NCI-H524 treated with DMSO at 0.1 percent for 48 hours (cell line): Measurements from ENCODE around the gene DNAJC5.
"Not testable (repeated sequence)": the region's sequence is repeated elsewhere in the genome, so short reads cannot be mapped to it uniquely, and the experiment has no call there.

Source experiments
- DNase-seq: peaks from one replicate; lab custom pipeline; 2025; lab: John Stamatoyannopoulos, UW

The DNAJC5 gene

GRCh38 chr20:63968136-63968927 lies 73.4 kb downstream of the DNAJC5 start:
- no peak for DNase-seq

DNA sequence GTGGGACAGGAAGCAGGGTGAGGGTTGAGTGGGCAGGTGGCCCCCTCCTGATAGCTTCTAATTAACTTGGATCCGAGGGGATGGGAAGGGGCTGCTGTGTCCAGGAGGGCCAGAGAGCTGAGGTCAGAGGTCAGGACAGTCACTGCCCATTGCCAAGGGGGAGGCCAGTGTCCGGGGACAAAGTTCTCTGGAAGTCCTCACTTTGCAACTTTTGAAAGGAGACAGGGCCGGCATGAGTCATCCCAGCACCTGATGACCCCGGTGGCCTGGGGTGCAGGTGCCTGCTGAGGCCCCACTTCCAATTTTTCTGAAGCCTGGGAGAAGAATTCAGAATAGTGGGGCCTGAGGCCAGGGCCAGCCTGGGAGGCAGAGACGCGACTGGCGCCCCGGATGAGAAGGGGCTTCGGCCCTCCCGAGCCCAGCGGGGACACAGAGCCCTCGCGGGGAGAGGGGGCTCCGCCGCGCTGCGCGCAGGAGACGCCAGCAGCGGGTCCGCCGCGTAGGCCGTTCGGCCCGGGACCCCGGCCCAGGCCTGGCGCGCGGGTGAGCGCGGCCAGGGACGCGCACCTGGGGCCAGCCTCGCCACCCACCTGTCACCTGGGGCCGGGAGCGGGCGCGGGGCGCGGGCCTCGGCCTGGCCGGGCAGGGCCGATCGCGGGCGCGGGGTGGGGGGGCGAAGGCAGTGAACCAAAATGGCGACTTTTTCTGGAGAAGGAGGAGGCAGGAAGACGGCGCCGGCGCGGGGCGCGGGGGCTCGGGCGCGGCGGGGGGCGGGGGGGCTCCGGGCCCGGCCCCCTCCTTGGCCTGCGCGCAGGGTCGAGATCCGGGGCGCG lies 74.2 kb downstream of the DNAJC5 start:
- DNase-seq: no peak

DNA sequence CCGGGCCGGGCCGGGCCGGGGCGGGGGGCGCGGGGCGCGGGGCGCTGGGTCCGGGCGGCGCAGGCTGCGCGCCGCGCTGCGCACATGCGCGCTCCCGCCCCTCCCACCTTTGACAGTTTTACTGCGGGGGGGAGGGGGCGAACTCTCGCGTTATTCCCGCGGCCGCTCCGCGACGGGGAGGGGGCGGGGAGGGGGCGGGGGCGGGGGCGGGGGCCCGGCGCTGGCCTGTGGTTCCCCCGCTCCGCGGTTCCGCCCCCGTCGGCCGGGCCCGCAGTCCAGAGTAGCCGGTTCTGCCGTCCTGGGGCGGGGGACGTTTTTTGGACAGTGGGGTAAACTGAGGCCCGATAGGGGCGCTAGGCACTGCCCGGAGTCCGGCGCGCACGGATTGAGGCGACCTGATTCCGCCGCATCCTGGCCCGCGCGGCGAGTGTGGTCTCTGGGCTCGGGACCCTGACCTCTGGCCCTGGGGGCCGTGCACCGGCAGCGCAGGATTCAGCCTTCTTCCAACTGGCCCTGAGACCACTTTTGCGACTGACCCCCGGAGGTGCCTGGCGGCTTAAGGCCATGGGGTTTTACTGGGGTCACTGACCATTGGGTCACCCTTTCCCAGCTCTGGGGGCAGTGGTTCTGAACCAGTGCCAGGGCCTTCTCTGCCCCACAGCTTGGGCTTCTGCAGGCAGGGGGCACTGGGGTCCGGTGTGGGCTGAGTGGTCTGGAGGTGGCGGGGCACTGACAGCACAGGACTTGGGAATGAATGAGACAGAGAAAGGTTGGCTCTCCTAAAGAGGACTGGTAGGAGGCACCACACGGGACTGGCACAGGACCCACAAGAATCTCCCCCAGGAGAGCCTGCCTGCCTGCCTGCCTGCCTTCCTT lies 75.2 kb downstream of the DNAJC5 start, which contains the start of gene ZNF512B:
Gene ZNF512B (minus strand): TSS at position 93 of the 876 bp plus-strand sequence. CDS start 1,980 bp downstream, outside the sequence.
- no peak for DNase-seq

GRCh38 chr20:63970714-63971431 lies 75.9 kb downstream of the DNAJC5 start:
- DNase-seq: no peak

DNA sequence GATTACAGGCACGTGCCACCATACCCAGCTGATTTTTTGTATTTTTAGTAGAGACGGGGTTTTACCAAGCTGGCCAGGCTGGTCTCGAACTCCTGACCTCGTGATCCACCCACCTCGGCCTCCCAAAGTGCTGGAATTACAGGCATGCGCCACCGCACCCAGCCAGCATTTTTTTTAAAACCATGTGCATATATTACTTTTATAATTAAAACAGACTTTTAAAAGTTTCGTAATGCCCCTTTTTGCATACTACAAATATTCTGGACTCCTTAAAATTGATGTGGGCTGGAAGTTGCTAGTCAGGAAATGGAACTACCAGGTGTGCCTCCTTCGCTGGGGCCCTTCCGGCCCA lies 77.0 kb downstream of the DNAJC5 start:
- not testable (repeated sequence) for DNase-seq

- DNase-seq: no peak
Measured at GRCh38 chr20:63972312-63973159, 77.6 kb downstream of the DNAJC5 start.

DNA sequence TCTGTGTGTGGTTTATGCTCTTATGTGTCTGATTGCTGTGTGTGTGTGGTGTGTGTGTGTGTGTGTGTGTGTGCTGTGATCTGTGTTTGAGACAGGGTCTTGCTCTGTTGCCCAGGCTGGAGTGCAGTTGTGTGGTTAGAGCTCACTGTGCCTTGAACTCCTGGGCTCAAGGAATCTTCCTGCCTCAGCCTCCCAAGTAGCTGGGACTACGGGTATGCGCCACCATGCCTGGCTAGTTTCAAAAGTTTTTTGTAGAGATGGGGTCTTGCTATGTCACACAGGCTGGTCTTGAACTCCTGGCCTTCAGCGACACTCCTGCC lies 78.2 kb downstream of the DNAJC5 start:
- DNase-seq: no peak

DNA sequence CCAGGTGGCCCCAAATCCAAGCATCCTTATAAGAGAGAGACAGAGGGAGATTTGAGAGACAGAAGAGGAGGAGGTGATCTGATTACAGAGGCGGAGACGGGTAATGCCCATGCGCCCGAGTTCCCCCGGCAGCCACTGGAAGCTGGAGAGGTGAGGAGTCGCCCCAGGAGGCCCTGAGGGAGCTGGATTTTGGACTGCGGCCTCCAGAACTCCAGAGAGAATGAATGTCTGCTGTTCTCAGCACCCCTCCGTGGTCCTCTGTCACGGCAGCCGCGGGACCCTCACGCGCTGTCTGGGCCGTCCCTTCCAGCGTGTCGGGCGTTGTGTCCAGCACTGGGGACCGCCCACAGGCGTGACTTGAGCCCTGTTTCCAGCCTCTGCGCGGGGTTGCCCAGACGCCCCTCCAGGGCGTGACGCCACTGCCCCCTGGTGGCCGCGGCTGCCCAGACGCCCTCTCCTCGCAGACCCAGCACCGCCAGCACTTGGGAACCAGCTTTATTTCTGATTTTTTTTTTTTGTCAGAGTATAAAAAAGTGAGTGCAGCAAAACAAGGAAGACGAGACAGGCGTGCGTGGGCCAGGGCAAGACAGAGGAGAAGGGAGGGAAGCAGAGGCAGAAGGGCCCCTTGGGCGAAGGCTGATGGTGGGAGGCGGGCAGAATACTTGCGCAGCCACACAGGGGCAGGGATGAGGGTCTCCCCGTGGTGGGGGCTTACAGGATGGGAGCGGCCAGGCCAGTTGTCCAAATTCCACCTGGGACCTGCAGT lies 78.9 kb downstream of the DNAJC5 start:
- DNase-seq: no peak

DNA sequence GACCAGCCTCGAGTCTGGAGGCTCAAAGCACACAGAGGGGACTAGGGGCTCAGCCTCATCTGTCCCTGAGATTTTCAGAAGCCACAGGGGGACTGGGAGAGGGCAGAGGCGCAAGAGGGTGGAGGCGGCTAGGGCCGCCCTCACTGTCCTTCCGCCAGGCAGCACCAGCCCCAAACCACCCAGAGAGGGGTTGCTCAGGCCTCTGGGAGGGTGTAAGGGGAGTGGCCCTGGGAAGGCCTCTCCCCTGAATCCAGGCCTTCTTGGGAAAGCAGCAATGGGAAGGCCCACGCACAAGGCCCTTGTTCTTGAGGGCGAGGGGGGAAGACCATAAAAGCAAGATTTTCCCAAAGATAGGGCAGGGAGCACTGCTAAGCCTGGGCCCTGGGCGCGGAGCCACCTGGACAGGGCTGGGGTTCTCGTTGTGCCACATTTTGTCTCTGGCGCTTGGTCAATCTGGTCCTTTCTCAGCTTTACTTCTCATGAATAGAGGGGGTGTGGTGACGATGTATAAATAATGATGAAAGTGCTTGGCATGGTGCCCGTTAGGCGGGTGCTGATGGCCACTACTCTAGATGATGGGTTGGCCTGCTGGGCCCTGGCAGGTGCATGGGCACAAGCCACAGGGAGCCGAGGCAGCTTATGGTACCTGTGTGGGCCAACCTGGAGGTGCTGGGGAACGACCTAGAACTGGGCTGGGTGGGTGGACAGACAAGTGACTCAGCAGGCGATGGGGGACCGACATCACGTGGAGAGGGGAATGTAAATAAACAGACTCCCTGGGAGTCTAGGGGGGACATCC lies 79.7 kb downstream of the DNAJC5 start:
- DNase-seq: no peak

GRCh38 chr20:63976511-63976910 lies 81.6 kb downstream of the DNAJC5 start:
- not testable (repeated sequence) for DNase-seq

GRCh38 chr20:63976980-63977738 lies 82.2 kb downstream of the DNAJC5 start:
- DNase-seq: no peak

- no peak for DNase-seq
Measured at GRCh38 chr20:63977739-63978276, 82.9 kb downstream of the DNAJC5 start.

DNA sequence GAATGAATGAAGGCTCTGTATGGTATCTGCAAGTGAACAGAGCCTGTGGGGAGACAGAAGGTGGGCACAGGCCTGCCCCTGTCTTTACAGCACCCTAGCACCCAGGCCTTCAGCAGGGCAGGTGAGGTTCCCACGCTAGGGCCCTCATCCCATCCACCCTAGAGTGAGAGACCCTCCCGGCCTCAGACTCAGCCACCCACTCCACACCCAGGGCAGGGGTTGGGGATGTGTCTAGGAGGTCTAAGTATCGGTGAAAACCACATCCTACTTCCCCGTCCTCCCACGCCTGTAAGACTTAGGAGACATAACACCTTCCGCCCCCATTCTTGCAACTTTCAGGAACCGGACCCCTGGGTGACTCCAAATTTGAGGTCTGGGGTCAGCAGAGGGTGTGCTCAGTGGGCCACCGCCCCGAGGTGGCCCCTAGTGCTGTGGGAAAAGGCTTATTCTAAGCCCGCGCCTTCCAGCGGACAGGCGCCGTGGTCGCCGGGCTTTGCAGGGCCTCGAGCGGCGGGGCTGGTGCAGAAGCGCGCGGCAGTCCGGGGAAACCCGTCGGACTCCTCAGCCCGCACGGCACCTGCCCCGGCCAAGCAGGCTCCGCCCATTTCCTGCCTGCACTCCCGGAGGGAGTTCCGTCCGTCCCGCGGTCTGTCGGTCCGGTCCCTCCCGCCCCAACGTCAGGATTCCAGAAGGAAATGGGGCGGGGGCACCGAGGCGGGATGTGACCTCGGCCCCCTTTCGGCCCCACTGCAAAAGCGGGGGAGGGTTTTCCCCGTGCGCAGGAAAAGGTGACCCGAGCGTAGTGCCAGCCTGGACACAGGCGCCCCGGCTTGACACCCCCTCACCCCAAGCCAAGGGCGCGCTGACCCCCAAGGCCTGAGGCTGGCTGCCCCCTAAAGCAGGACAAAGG lies 83.6 kb downstream of the DNAJC5 start:
- no peak for DNase-seq

DNA sequence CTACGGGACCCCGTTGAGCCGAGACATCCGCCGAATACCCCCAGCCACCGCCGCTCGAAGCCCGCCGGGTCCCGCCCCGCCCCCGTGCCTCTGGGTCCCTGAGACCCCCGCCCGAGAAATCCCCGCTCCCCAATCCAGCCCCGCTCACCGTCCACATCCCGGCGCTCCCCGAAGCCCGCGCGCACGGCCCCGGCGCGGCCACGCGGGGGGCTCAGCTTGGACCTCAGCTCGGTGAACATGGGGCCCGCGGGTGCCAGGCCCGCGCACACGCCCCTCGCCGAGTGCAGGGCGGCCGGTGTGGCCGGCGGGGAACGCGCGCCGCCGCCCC lies 84.3 kb downstream of the DNAJC5 start:
- no peak for DNase-seq

DNA sequence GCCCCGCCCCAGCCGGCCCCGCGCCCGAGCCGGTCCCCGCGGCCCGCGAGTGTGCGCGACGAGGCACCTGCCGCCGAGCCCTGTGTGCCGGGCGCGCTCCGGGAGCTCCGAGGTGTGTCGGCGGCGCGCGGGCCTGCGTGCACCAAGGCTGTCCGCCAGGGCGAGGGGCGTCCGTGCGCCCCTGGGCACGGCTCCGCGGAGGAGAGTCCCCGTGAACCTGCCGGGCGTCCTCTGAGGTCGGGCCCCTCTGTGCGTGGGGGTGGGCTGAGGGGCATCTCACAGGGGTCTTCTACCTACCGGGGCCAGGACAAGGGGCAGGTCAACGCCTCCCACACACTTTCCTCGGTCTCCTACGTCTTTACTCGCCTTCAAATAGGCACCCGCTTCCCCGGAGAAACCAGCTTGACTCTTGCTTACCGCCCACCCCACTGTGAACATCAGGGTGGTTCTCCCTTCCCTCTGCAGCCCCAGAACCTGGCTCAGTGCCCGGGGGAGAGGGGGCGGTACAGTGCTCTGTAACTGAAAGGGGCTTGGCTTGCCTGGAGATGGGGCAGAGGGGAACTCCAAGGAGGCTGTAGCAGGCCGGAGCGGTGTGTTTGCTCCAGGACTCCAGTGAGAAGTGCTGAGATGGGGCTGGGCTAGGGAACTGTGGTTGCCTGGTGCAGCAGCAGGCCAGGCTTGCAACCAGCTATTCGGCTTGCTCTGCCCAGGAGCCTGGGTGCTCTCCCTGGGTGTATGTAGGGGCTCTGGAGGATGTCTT lies 84.8 kb downstream of the DNAJC5 start, which contains the start of gene SAMD10:
Gene SAMD10 (minus strand): TSS at position 86 of the 760 bp plus-strand sequence. CDS start 175 bp downstream, outside the sequence.
- DNase-seq: no peak

- DNase-seq: no peak
Measured at GRCh38 chr20:63980317-63980805, 85.4 kb downstream of the DNAJC5 start.
